Hepatocyte (in vitro differentiated cells): Measurements from ENCODE around the gene DDX1. TPM values are rescaled to one million over a fixed set of nuclear protein-coding genes. Genes with fewer than 3 reads are reported as not detected.

Experiments
- DNase-seq: peaks from one replicate; pipeline ENCODE4 v3.0.0-alpha.2; 2016; ENCODE audit warnings: low spot score
- H2AFZ ChIP-seq: fragments of 200-600 bp; sonication (generic); 2 replicates; pipeline ENCODE4 v1.6.0; 2016; ENCODE audit warnings: antibody characterized with exemption, mild to moderate bottlenecking
- H3K27ac ChIP-seq: fragments of 200-600 bp; sonication (generic); 2 replicates; pipeline ENCODE4 v1.5.1; 2016; ENCODE audit warnings: mild to moderate bottlenecking
- H3K27me3 ChIP-seq: fragments of 200-600 bp; sonication (generic); 2 replicates; pipeline ENCODE4 v1.6.1; 2016
- H3K36me3 ChIP-seq: fragments of 200-600 bp; sonication (generic); replicated peaks from 2 replicates; pipeline ENCODE4 v1.5.1; 2016; ENCODE audit warnings: low read depth; ENCODE audit not compliant: insufficient read depth
- H3K4me1 ChIP-seq: fragments of 200-600 bp; sonication (generic); 2 replicates; pipeline ENCODE4 v1.5.1; 2016; ENCODE audit warnings: mild to moderate bottlenecking, moderate library complexity; ENCODE audit not compliant: insufficient read depth
- H3K4me2 ChIP-seq: fragments of 200-600 bp; sonication (generic); 2 replicates; pipeline ENCODE4 v1.6.0; 2016
- H3K4me3 ChIP-seq: fragments of 200-600 bp; sonication (generic); 2 replicates; pipeline ENCODE4 v1.5.1; 2016; ENCODE audit warnings: mild to moderate bottlenecking
- H3K79me2 ChIP-seq: fragments of 200-600 bp; sonication (generic); 2 replicates; pipeline ENCODE4 v1.6.0; 2017; ENCODE audit warnings: mild to moderate bottlenecking
- H3K9me2 ChIP-seq: fragments of 200-600 bp; sonication (generic); replicated peaks from 2 replicates; pipeline ENCODE4 v1.6.0; 2017; ENCODE audit warnings: mild to moderate bottlenecking; ENCODE audit not compliant: insufficient read depth
- H3K9me3 ChIP-seq: fragments of 200-600 bp; sonication (generic); 2 replicates; pipeline ENCODE4 v1.5.1; 2016; ENCODE audit warnings: low read depth, mild to moderate bottlenecking
- H4K20me1 ChIP-seq: fragments of 200-600 bp; sonication (generic); 2 replicates; pipeline ENCODE4 v1.6.0; 2016; ENCODE audit warnings: mild to moderate bottlenecking; ENCODE audit not compliant: insufficient read depth, poor library complexity, severe bottlenecking
- EZH2 ChIP-seq: fragments of 200-600 bp; sonication (generic); IDR thresholded peaks from 2 replicates; pipeline ENCODE4 v1.6.1; 2016; ENCODE audit warnings: antibody characterized with exemption, mild to moderate bottlenecking, borderline replicate concordance
- EZH2phosphoT487 ChIP-seq: fragments of 200-600 bp; sonication (generic); IDR thresholded peaks from one replicate; pipeline ENCODE4 v1.6.1; 2018; ENCODE audit warnings: antibody characterized with exemption, mild to moderate bottlenecking, low read depth, moderate library complexity; ENCODE audit not compliant: unreplicated experiment, severe bottlenecking
- WGBS: methylation state at CpG from one replicate; pipeline ENCODE4 v1.1.6; 2016; ENCODE audit warnings: low lambda C conversion rate; ENCODE audit errors: missing lambda C conversion rate; 5-methylcytosine and 5-hydroxymethylcytosine counted together
- polyA plus RNA-seq: library from polyadenylated mRNA; unstranded; fragments of >200 nt; fragmentation: Nextera tagmentation; extraction: Ambion mirVana; gene quantifications from 2 replicates; pipeline ENCODE4 v1.2.1, GENCODE V29; 2016
- total RNA-seq: library from RNA; depleted of rRNA; stranded (reverse); fragments of >200 nt; gene quantifications from 2 replicates; pipeline ENCODE4 v1.2.3, GENCODE V29; 2014
- TF ChIP-seq, protein P1 (sequence below): fragments of 200-600 bp; sonication (generic); IDR thresholded peaks from 2 replicates; pipeline ENCODE4 v1.5.1; 2016; ENCODE audit warnings: antibody characterized with exemption, mild to moderate bottlenecking; ENCODE audit not compliant: poor library complexity

The DDX1 gene
- total and polyA plus RNA-seq, 2 experiments from 2014 or later, result 70.2 to 76.2 TPM

DNA sequence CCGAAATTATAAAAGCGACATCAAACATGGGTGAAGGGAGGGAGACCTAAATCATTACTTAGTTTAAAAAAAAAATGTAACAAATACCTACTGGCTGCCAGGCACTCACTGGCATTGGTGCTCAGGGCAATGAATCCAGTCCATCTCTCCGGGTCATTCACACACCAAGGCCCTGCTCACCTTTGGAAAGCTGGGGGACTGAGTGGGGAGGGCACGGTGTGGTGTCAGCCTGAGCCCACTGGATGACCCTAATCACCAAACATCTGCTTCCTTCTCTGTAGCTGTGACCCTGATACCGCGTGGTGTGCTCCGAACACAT lies 336 bp upstream of the DDX1 start:
- no peaks in the 10 kb centered on the region for H3K27me3 ChIP-seq
- peaks cover 4% of the 10 kb centered on the region for H3K36me3 ChIP-seq
- peaks cover 16% of the 10 kb centered on the region for H4K20me1 ChIP-seq
- no peak for DNase-seq
- H2AFZ ChIP-seq, result peak overlapping the region; percentile 97
- H3K4me3 ChIP-seq, result peak overlapping the region; percentile 96
- peaks cover 42% of the 10 kb centered on the region for H3K79me2 ChIP-seq
- H3K9me2 ChIP-seq, result no peaks in the 10 kb centered on the region
- no peak for TF ChIP-seq EZH2phosphoT487
- TF ChIP-seq, protein P1, sequence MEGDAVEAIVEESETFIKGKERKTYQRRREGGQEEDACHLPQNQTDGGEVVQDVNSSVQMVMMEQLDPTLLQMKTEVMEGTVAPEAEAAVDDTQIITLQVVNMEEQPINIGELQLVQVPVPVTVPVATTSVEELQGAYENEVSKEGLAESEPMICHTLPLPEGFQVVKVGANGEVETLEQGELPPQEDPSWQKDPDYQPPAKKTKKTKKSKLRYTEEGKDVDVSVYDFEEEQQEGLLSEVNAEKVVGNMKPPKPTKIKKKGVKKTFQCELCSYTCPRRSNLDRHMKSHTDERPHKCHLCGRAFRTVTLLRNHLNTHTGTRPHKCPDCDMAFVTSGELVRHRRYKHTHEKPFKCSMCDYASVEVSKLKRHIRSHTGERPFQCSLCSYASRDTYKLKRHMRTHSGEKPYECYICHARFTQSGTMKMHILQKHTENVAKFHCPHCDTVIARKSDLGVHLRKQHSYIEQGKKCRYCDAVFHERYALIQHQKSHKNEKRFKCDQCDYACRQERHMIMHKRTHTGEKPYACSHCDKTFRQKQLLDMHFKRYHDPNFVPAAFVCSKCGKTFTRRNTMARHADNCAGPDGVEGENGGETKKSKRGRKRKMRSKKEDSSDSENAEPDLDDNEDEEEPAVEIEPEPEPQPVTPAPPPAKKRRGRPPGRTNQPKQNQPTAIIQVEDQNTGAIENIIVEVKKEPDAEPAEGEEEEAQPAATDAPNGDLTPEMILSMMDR, result no peak
- no peak for TF ChIP-seq EZH2
- 33% methylated on average over 7 of the region's 7 CpGs for WGBS
- H3K9me3 ChIP-seq, result no peaks in the 10 kb centered on the region
- peaks cover 3% of the 10 kb centered on the region for H3K4me1 ChIP-seq
- peak overlapping the region; percentile 84 for H3K4me2 ChIP-seq
- peak overlapping the region; percentile 98 for H3K27ac ChIP-seq

DNA sequence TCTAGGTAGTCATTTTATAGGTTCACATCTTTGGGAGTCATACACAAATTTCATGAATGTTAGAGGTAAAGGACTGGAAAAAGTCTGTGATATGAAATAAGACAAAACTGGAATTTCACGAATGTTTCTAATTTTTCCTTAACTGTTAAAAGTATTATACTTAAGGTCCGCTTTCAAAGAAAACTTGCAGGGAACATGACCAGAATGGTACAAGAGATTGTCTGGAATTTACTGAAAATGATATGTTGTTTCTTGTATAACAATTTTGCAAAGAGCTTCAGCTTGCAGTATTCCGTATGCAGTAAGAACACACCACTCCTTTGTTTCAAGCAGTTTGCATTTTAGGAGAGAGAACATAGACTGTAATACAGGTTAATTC lies 1.6 kb downstream of the DDX1 start:
- 95% methylated on average over 3 of the region's 3 CpGs for WGBS
- H3K4me3 ChIP-seq, result peak overlapping the region; percentile 96
- H2AFZ ChIP-seq, result no peak overlapping the region
- no peaks in the 10 kb centered on the region for H3K27me3 ChIP-seq
- H3K27ac ChIP-seq, result no peak overlapping the region
- peaks cover 16% of the 10 kb centered on the region for H4K20me1 ChIP-seq
- H3K9me3 ChIP-seq, result no peaks in the 10 kb centered on the region
- H3K4me1 ChIP-seq, result peaks cover 3% of the 10 kb centered on the region
- peak overlapping the region; percentile 84 for H3K4me2 ChIP-seq
- DNase-seq, result no peak
- H3K79me2 ChIP-seq, result peaks cover 42% of the 10 kb centered on the region
- no peaks in the 10 kb centered on the region for H3K9me2 ChIP-seq
- H3K36me3 ChIP-seq, result peaks cover 4% of the 10 kb centered on the region
- no peak for TF ChIP-seq EZH2phosphoT487
- TF ChIP-seq, protein P1, result no peak
- TF ChIP-seq EZH2, result no peak

DNA sequence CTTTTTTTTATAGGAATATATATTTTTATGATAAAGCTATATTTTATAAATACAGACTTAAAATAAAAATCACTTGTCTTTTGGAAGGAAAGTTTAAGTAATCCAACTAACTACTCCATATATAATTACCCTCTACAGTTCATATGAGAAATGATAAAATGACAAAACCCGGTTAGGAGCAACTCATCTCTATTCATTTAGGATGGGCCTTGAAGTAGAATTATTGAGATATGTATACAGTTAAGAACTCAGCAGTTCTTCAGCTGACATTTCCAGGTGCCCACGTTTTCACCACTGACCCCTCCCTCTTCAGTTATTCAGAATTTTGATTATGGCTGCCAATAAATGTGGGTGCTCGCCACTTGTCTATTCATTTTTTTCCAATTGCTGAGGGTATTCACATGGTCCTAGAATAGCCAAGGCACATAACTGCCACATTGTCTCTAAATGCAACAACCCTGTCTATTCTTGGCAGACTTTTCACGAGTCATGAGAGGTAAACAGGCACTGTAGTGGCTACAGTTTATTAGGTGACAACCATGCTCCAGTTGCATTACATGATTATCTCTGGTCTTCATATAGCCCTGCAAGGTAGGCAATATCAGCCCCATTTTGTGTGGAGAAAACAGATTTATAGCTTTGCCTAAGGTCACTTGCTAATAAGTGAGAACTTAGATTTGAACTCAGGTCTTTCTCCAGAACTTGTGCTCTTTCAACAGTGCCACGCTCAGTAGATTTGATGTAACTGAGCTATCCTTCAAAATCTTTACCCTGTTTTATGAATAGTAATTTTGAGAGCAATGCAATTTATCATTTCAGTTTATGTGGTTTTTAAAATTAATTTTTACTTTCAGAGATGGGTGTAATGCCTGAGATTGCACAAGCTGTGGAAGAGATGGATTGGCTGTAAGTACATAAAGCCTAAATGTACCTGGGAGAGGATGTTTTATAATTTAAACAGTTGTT lies 2.9 kb downstream of the DDX1 start:
- 83% methylated on average over 5 of the region's 5 CpGs for WGBS
- no peak overlapping the region for H3K27ac ChIP-seq
- no peaks in the 10 kb centered on the region for H3K27me3 ChIP-seq
- no peaks in the 10 kb centered on the region for H3K9me3 ChIP-seq
- H2AFZ ChIP-seq, result no peak overlapping the region
- no peak overlapping the region for H3K4me2 ChIP-seq
- H3K4me1 ChIP-seq, result peaks cover 3% of the 10 kb centered on the region
- no peaks in the 10 kb centered on the region for H3K9me2 ChIP-seq
- H3K79me2 ChIP-seq, result peaks cover 42% of the 10 kb centered on the region
- H4K20me1 ChIP-seq, result peaks cover 16% of the 10 kb centered on the region
- DNase-seq, result no peak
- peaks cover 4% of the 10 kb centered on the region for H3K36me3 ChIP-seq
- no peak overlapping the region for H3K4me3 ChIP-seq
- TF ChIP-seq EZH2 (no peak), EZH2phosphoT487 (no peak)
- TF ChIP-seq, protein P1, result no peak
